Cardiac septum (tissue), 1 donor: ENCODE measurements around the gene DACH1. TPM values are rescaled to one million over a fixed set of nuclear protein-coding genes. Genes with fewer than 3 reads are reported as not detected.

Experiments
- DNase-seq: peaks from one replicate; pipeline ENCODE4 v3.0.0-alpha.2; 2020; ENCODE audit warnings: low spot score
- intact Hi-C: fragments of 100-400 bp; cut with DNase I; formaldehyde crosslinking; loops from one replicate; pipeline ENCODE4 v1.14.0; 2022
- total RNA-seq: library from RNA; stranded (reverse); fragmentation: NEBNext Ultra II Directional; extraction: Animal tissue kit (Norgen Biotek cat#: 25700); gene quantifications from one replicate; pipeline ENCODE4 v1.2.1, GENCODE V29; 2021
- donor health status: DM: no; HTN: no; CAD: no.

The DACH1 gene
- total RNA-seq, 1 donor from 2014 or later, result 1.00 TPM

DNA sequence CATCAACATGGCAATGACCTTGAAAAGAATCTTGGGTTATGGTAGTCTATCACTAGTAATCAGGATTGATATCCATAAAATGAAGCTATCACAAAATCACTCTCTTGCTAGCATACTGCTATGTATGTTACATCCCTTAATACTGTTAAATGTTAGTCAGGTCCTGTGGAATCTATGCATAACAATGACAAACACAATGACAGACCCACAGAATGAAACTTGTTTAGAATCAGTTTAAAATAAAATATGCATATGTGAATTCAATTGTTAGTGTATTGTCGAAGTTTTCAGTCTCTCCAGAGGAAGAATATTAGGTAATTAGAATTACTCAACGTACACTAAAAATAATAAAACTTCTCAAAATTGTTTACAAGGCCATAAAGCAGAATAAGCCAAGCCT, 137.6 kb downstream of the DACH1 start:
- no peak for DNase-seq
- intact Hi-C loops, result no loop called here

DNA sequence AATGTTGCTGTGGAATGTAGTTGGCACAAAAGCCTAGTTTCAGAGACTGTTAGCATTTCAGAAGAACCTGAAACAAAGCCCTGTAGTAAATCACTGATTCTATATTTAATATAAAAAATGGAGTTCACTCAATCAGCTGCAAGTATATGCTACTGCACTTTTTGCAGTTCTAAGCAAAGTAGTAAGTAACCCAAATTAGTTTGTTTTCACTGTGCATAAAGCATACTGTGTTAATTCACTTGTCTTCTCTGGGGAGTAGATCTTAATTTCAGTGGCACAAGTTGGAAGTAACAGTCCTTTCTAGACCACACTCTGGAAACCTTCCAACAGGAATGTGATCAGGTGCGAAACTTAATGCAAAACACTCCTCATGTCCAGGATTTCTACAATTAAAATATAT, 139.3 kb downstream of the DACH1 start:
- no peak for DNase-seq
- intact Hi-C loops, result no loop called here

DNA sequence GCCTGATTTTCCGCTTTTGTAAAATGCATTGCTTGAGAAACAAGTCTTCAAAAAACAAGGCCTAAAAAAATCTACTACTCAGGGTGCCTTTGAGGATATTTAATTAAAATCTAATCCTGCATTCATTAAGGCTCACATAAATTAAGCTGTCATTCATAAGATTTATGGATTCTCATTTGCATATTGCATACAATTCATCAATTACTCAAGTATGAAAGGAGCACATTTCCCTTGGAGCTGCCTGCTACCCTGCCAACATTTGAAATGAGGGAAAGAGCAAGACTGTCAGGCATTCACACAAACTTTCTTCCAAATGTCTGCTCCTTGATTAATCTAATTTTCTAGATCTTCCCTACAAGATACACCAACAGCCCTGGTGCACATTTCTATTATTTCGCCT, 140.0 kb downstream of the DACH1 start:
- DNase-seq, result no peak
- intact Hi-C loops, result no loop called here

DNA sequence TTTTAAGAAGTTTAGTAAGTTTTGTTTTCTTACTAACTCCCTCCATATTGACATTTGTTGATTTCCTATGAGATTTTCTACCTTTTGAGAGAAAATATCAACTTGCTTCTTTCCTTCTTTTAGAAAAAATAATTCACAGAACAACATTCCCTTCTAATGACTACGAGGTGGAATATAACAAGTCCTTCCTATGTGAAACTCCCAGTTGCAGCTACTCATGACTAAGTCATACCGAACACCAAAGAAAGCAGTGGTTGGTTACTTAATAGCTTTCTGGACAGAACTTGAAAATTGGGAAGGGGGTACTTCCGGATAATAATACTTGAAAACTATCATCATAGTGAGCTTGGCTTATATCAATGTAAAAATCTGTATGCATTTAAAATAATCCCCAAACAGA, 144.8 kb downstream of the DACH1 start:
- no peak for DNase-seq
- intact Hi-C loops, result no loop called here

DNA sequence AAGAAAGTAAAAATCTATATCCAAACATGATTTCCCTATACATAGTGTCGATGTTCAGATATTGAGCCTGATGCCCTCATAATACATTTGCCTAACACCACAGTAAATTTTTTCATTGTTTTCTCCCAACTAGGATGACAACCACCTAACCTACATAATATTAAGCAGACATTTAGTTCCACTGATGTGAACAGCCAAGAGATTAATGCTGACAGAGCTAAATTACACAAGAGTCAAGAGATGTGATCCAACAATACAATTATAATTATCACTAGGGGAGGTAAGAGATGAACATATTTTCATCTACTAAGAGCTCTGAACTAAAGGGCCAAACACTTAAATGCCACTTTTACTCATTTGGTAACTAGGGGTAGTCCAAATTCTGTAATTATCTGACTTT, 145.9 kb downstream of the DACH1 start:
- intact Hi-C loops, result no loop called here
- DNase-seq, result no peak

DNA sequence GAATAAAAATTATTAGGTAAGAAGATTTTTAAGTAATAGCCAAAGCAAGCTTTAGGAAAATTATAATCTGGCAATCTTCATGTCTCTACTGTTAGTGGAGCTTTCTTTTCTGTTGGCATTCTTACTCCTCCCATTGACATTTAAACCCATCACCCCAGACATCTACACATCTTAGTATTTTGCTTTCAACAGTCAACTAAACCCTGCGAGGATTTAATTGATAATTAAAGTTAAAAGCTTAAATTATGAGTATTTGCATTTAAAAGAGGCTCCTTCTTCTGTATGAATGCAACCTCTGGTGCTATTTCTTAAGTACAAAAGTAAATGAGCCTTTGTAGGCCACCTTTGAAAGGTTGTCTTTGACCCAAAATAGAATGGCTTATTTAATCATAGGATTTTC, 148.1 kb downstream of the DACH1 start:
- intact Hi-C loops, result no loop called here

DNA sequence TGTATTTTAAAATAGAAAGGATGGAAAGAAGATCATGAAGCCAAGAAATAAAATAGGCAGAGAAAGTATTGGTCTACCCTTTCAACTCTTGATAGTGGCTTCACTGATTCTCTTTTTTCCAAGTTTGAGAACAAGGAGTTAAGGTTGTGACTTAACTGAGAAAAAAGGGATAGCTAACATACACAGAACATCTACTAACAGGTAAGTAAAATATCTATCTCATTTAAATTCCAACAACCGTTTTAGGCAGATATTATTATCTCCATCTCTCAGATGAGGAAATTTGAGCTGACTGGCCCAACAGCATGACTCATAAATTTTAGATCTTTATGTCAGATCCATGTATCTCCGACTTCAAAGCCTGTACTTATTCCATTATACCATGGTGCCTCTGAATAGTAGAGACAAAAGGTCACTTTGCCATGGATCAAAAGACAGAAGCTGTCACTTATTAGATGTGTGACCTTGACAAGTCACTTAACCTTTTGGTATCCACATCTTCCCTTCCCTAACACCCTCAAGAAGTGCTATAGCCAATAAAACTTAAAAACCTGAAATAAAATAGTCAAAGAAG, 152.1 kb downstream of the DACH1 start:
- DNase-seq, result no peak
- intact Hi-C loops, result no loop called here

More for the DNA sequence above, 148.1 kb downstream of the DACH1 start:
- no peak for DNase-seq

DNA sequence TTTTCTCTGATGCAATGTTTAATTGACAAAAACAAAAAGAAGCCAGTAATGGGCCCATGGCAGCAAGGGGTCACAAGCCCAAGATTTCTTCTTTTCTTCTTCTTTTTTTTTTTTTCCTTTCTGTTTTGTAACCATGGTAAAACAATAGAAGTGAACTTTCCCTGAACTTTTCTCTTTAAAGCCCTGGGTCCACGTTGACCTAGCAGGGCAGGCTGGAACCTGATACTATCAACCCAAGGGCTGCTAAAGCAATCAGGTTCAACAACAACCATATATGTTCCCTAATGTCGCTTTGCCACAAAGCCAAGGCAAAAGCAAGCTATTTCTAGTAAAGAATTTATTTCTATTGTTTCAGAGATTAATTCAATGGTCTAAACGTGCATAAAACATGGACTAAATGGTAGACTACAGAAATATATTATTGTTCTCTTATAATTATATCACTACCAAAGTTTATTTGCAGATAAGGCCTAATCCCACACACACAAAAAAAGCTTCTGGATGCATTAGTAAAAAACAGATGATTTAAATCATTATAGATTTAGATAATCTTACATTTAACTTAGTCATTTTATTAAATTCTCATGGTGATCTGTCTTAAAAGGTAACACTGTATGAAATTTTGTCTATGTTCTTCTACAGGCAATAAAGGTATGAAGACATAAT, 153.9 kb downstream of the DACH1 start:
- intact Hi-C loops, result no loop called here
- DNase-seq, result no peak

DNA sequence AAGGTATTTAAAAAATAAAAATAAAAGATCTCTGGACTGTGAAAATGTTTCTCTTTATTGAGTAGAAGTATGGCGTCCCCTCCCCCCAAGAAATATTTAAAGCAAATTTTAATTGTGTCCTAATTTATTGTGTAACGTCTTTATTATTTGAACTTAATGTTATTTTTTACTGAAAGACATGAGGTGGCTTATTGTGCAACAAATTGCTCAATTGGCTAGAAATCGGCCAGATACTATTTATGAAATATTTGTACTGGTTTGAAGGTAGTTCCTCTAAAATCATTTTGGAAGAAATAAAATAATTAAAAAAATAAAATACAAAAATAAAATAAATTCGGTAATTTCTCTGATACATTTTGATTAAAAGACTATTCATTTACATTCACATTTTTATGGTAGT, 162.3 kb downstream of the DACH1 start:
- intact Hi-C loops, result no loop called here
- DNase-seq, result no peak

DNA sequence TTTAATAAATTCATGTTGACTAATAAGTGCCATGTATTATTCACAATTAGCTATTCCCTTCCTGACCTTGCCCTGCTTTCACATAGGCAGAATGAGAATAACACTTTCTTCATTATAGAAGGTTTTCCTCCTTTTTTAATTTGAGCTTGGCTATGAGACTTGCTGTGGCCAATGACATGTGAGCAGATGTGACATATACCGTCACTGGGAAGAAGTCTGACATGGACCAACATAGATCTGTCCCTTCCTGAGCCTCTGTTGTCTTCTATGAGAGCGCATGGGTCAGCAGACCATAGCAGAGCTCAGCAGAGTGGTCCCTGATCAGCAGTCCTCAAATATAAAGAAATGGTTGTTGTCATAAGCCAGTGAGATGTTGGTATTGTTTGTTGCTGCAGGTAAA, 163.9 kb downstream of the DACH1 start:
- intact Hi-C loops, result no loop called here

DNA sequence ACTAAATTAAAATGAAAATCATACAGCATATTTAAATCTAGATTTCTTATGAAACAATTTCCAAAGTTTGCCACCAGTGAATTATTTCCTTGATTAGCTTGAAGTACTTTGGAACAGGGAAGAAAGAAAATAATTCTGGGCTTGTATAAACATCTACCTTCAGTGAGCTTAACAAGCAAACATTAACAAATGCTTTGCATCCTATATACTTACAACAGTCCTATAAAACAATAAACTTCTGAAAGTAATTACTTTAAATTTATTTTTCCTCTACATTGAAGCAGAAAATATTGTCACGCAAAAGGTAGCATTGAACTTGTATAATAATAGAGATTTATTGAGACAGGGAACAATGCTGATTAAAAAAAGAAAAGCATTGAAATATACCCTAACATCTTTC, 164.8 kb downstream of the DACH1 start:
- no peak for DNase-seq
- intact Hi-C loops, result no loop called here

More for the DNA sequence above, 163.9 kb downstream of the DACH1 start:
- no peak for DNase-seq

DNA sequence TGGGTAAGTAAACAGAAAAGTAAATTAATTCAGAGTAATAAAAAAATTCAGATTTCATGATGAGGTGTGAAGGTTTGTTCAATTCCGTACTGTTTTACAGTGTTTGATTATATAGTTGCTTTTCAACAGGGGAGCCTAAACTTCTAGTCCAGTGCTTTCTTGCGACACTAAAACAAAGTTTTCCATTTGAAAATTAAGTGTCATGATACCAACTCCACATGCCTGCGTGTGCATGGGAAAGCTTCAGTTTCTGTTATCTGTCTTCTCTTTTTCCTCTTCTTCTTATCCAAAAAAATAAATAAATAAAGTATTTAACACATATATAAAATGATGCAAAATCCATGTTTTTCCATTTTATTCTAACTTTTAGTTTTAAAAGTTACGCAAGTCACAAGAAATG, 165.3 kb downstream of the DACH1 start:
- intact Hi-C loops, result no loop called here
- DNase-seq, result no peak

DNA sequence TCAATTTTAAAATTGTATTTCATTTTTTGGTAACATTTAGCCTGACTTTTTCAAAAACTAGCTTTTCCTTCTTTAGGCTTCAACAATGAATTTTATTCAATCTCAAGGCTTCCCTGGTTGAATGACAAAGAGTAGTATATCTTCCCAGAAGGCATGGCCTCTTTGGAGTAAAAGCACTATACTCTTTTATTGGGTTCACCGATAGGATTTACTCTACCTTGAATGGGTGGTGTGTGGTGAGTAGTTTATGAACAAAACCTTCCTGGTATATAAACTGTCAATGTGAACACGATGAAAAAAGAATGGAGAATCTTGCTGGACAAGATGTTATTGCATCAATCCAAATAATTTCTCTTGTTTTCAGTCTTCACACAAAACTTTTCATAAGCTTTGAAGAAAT, 167.7 kb downstream of the DACH1 start:
- DNase-seq, result no peak
- intact Hi-C loops, result no loop called here

DNA sequence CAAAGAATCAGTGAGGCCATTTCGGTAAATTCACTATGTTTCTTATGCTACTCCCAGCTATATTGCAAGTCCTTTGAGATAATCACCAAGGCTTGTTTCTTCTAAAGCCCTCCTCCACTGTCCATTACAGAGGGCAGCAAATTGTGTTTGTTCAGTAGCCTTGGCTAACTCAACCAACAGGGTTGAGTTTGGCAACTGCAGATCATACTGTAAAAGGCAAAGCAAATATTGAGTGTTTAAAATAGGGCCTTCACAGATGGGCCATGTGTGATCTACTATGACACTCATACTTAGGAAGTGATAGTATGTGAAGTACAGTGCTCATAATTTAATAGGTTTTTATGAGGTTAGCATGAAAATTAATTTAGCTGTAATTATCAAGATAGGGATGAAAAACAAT, 171.3 kb downstream of the DACH1 start:
- no peak for DNase-seq
- intact Hi-C loops, result no loop called here

DNA sequence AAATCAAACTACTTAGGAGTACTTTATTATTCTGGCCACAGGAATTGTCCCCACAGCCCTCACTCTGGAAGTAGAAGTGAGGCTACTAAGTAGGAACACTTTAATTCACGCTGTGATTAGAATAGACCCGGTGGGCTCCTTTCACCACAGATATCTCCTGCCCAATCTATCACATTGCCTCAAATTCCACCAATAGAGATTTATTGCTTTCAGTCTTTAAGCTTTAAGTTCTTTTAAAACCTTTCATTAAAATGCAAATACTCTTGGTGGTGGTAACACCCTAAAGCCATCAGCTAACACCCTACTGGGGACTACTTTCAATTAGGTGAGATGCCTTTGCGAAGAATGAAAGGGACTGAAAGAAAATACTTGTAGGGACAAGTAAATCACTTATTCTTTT, 181.9 kb downstream of the DACH1 start:
- intact Hi-C loops, result no loop called here
- no peak for DNase-seq

DNA sequence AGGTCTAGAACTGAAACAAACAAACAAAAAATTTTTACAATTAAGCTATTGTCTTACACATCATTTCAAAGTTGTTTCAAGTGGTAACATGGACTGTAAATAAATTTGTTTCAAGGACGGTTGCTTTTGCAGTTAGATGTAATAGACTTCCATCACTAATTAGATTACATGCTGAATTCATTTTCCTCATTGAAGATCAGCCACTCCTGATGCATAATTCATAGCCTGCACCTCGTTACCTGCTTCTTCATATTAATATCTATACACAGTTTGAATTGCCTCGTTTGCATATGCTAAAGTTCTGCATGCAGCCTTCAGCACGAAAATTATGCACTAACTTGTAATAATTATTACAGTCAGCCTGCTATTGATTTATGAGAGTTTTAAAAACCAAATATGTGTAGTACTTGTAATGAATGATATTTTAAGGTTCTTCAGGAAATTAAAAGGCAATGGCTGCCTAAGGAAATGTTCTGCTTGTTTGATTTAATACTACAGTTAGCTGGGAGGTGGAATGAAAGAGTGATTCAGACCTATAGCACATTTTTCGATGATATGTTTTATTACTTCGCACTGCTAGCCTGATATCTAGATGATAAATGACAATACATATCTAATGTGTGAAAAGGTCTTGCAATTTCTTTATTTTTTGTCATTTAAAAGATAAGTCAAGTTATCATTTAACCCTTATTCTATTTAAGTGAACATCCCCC, 184.9 kb downstream of the DACH1 start:
- intact Hi-C loops, result no loop called here
- DNase-seq, result no peak

DNA sequence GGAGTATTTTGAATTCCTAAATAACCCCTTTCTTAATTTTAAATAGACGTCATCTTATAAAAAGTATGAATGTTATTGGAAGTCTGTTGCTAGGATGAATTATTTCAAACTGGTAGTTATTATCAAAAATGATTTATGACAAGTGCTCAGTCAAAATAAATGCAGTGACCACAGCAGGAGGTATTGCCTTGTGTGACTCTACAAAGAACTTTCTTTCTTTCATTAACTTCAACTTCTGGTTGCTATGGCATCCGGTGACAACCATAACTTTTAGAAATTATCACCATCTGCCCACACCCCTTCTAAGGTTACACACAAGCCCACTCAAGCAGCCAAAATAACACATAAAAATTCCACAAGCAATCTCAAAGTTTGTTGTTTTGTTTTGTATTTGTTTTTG, 189.9 kb downstream of the DACH1 start:
- intact Hi-C loops, result no loop called here
- no peak for DNase-seq

DNA sequence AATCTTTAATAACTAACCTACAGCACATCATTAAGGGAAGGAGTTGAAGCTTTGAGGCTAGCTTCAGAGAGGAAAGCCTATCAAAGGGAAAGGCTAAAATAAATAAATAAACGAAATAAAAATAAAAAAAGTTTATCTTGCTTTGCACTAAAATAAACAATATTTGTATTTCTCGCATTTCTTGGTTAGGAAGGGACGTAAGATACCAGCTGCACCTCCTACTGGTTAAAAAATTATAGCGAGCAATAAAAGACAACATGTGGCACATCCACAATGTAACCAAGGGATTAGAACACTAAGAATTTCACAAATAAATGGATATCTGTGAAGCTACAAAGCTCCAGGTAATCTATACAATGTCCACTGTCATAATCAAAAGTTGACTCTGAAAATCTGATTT, 194.5 kb downstream of the DACH1 start:
- no peak for DNase-seq
- intact Hi-C loops, result no loop called here

DNA sequence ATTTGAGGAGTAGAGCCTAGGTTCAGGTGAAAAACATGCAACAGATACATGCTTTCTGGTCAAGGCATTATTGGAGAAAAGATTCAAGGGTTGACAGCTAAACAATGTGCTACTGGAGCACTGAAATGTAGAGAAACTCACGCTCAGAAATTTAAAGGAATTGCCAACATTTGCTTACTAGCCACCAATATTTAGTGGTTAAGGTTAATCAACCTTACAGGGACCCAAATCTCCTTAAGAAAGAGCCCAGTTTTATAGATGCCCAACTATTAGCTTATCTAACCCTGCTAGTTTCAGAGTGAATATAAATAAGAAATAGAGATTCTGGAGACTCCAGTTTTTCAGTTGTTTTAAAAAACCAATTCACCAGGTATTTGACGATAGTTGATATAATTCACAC, 203.6 kb downstream of the DACH1 start:
- intact Hi-C loops, result no loop called here
- no peak for DNase-seq

DNA sequence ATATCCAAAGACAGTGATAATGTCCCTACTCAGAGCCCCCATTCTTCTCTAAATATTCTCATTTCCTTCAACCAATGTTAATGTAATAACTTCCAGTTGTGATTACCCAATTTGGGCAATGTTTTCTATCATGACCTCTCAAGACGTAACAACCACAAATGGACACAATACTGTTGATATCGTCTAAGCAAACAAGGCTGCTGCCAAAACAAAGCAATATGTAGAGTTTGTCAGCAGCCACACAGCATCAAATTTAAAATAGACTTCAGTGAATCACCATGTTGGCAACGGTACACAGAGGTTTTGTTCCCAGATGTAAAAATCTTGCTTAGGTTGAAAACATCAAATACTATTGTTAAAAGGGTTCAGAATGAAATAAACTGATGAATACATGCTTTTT, 205.1 kb downstream of the DACH1 start:
- intact Hi-C loops, result no loop called here
- no peak for DNase-seq

DNA sequence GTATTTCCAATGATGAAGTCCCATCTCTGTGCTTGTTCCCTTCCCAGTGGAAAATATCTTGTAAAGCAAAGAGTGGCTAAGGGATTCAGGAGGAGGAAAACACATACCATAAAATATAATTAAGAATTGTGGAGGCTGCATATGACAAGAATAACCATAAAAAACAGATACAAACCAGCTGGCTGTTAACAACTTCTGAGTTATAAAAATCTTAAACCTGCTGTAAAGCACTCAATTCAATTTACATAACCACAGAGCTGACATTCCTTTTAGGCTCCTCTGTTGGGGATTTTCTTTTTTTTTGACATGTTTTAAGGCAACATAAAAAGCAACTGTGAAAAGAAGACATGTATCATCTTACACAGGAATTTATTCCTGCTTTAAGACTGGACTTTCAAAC, 207.6 kb downstream of the DACH1 start:
- intact Hi-C loops, result no loop called here
- DNase-seq, result no peak
